Transverse colon (tissue), 4 donors: ENCODE results near the gene SULT1A1. TPM values are rescaled to one million over a fixed set of nuclear protein-coding genes. Genes with fewer than 3 reads are reported as not detected.
"Not testable (repeated sequence)": the region's sequence is repeated elsewhere in the genome, so short reads cannot be mapped to it uniquely, and the experiment has no call there.

Experiments
- DNase-seq: peaks from one replicate; pipeline ENCODE4 v3.0.0-alpha.2; 2019
- H3K27ac ChIP-seq, 4 donors: fragments of 200-600 bp; sonication (generic); 2 replicates each; pipeline ENCODE4 v1.5.1; 2016 to 2018; ENCODE audit warnings: inconsistent platforms in 4 of 4
- H3K27me3 ChIP-seq: fragments of 200-600 bp; sonication (generic); 2 replicates; pipeline ENCODE4 v1.5.1; 2017; ENCODE audit warnings: inconsistent platforms
- H3K36me3 ChIP-seq, 4 donors: fragments of 200-600 bp; sonication (generic); 2 replicates each; pipeline ENCODE4 v1.5.1; 2017 to 2019; ENCODE audit warnings: inconsistent platforms in 4 of 4
- H3K4me1 ChIP-seq, 4 donors: fragments of 200-600 bp; sonication (generic); 2 replicates each; pipeline ENCODE4 v1.5.1; 2017 to 2020; ENCODE audit warnings: inconsistent platforms in 4 of 4
- H3K4me3 ChIP-seq, 4 donors: fragments of 200-600 bp; sonication (generic); 1 replicate in 1 of 4; 2 replicates in 3 of 4; pipeline versions ENCODE4 v1.5.1 to v1.6.1; 2017 to 2019; ENCODE audit warnings: inconsistent platforms in 4 of 4
- H3K9me3 ChIP-seq, 2 donors: fragments of 200-600 bp; sonication (generic); 2 replicates each; pipeline ENCODE4 v1.5.1; 2017 to 2019; ENCODE audit warnings: inconsistent platforms in 2 of 2
- CTCF ChIP-seq, 5 experiments: fragments of 200-600 bp in 3 of 5; fragments of 450-650 bp in 2 of 5; sonication (generic) in 3 of 5; IDR thresholded peaks; 1 replicate in 2 of 5; 2 replicates in 3 of 5; pipeline ENCODE4 v1.5.1; 2016 to 2017; ENCODE audit warnings: antibody characterized with exemption in 5 of 5, inconsistent platforms in 3 of 5, mild to moderate bottlenecking in 2 of 5, moderate library complexity in 1 of 5
- EP300 ChIP-seq: sonication (generic); formaldehyde crosslinking; IDR thresholded peaks from one replicate; pipeline ENCODE4 v1.6.1; 2017; ENCODE audit warnings: antibody characterized with exemption, low read depth
- POLR2A ChIP-seq: fragments of 450-650 bp; IDR thresholded peaks from one replicate; pipeline ENCODE4 v1.6.1; 2016; ENCODE audit warnings: antibody characterized with exemption, mild to moderate bottlenecking, moderate library complexity
- POLR2AphosphoS5 ChIP-seq, 3 donors: sonication (generic); formaldehyde crosslinking; IDR thresholded peaks; one replicate each; pipeline ENCODE4 v1.6.1; 2016; ENCODE audit warnings: antibody characterized with exemption in 3 of 3
- WGBS, 2 donors: methylation state at CpG; one replicate each; pipeline ENCODE4 v1.1.5; 2018; ENCODE audit warnings: low coverage in 1 of 2; 5-methylcytosine and 5-hydroxymethylcytosine counted together
- in situ Hi-C, 4 donors: fragments of 200-750 bp; cut with MboI; loops; one replicate each; pipeline versions ENCODE4 v1.15.0 to v1.15.1; 2017; ENCODE audit warnings: low sequenced_read_pairs in 3 of 4, low pct_ligation_motif_present in 1 of 4, low pct_unique_long_range_greater_than_20kb in 1 of 4
- intact Hi-C: fragments of 100-400 bp; cut with DNase I; formaldehyde crosslinking; loops from one replicate; pipeline ENCODE4 v1.15.1; 2023; ENCODE audit warnings: low total_unique reads
- total RNA-seq, 4 donors: library from RNA; depleted of rRNA; stranded (reverse); fragments of >200 nt; gene quantifications; one replicate each; pipeline ENCODE4 v1.1.0, GENCODE V29; 2016

The SULT1A1 gene
- total RNA-seq, 4 donors from 2014 or later = 137 to 455 (median 280) TPM

- Histone ChIP-seq H3K4me3 (peak overlapping the region; percentile 12 to 67 (median 52)), H3K36me3 (no peaks in the 10 kb centered on the region)
- in situ Hi-C loops = no loop called here
Observed at GRCh38 chr16:28623172-28623711, 13.4 kb upstream of the SULT1A1 start.

GRCh38 chr16:28622532-28623171 lies 12.8 kb upstream of the SULT1A1 start:
- H3K36me3 ChIP-seq, in situ Hi-C loops, H3K9me3 ChIP-seq, DNase-seq, H3K27me3 ChIP-seq, intact Hi-C loops: not testable (repeated sequence)
- peak overlapping the region; percentile 12 to 67 (median 52) for H3K4me3 ChIP-seq
- 40 to 43% methylated on average over 7 to 11 of the region's 24 CpGs for WGBS, 2 donors
- peaks cover 0 to 19% (median 9%) of the 10 kb centered on the region in 4 donors for H3K4me1 ChIP-seq
- peak overlapping the region; percentile 35 to 74 (median 58) for H3K27ac ChIP-seq

More at GRCh38 chr16:28623172-28623711, 13.4 kb upstream of the SULT1A1 start:
- 2% methylated on average over 45 of the region's 68 CpGs; no CpG with 5 or more reads in 1 of the 2 donors for WGBS, 2 donors
- Histone ChIP-seq H3K27me3 (no peaks in the 10 kb centered on the region), H3K9me3 (no peaks in the 10 kb centered on the region), H3K4me1 (peaks cover 0 to 19% (median 9%) of the 10 kb centered on the region in 4 donors), H3K27ac (peak overlapping the region; percentile 35 to 74 (median 58))
- no peak for TF ChIP-seq EP300
- peak; percentile 61 for TF ChIP-seq POLR2A
- TF ChIP-seq CTCF (IDR thresholded peaks at IDR 0.05) = peak in 1 of 5 experiments; percentile 10
- peak in 2 of 3 donors; percentile 13 to 78 for TF ChIP-seq POLR2AphosphoS5 (IDR thresholded peaks at IDR 0.05)
- intact Hi-C loops = no loop called here
- peak; percentile 85 for DNase-seq

- intact Hi-C loops (no loop called here), in situ Hi-C loops (no loop called here)
- no peak for DNase-seq
- Histone ChIP-seq H3K4me1 (peaks cover 0 to 19% (median 9%) of the 10 kb centered on the region in 4 donors), H3K36me3 (no peaks in the 10 kb centered on the region), H3K4me3 (no peak overlapping the region), H3K27ac (no peak overlapping the region), H3K27me3 (no peaks in the 10 kb centered on the region), H3K9me3 (no peaks in the 10 kb centered on the region)
- TF ChIP-seq POLR2A (no peak), CTCF (IDR thresholded peaks at IDR 0.05) (no peak), POLR2AphosphoS5 (IDR thresholded peaks at IDR 0.05) (no peak), EP300 (no peak)
- 72 to 76% methylated on average over 7 of the region's 7 CpGs for WGBS, 2 donors
Observed at GRCh38 chr16:28621481-28622155, 11.8 kb upstream of the SULT1A1 start.

GRCh38 chr16:28620316-28620715 lies 10.5 kb upstream of the SULT1A1 start:
- H3K27ac ChIP-seq, H3K9me3 ChIP-seq, intact Hi-C loops, H3K36me3 ChIP-seq, H3K27me3 ChIP-seq, in situ Hi-C loops, DNase-seq, H3K4me3 ChIP-seq: not testable (repeated sequence)
- 82% methylated on average over 1 of the region's 1 CpG; no CpG with 5 or more reads in 1 of the 2 donors for WGBS, 2 donors
- peaks cover 0 to 19% (median 9%) of the 10 kb centered on the region in 4 donors for H3K4me1 ChIP-seq

- DNase-seq = no peak
- H3K4me1 ChIP-seq = peaks cover 0 to 12% (median 6%) of the 10 kb centered on the region in 4 donors
- H3K27ac ChIP-seq = no peak overlapping the region
- intact Hi-C loops (loop anchor here (5.0 kb wide), 1 partner anchor 131 kb away; no protein-coding TSS in a partner anchor), in situ Hi-C loops (no loop called here)
- no peaks in the 10 kb centered on the region for H3K36me3 ChIP-seq
- H3K9me3 ChIP-seq = no peaks in the 10 kb centered on the region
- no peaks in the 10 kb centered on the region for H3K27me3 ChIP-seq
- H3K4me3 ChIP-seq = no peak overlapping the region
- TF ChIP-seq EP300 (no peak), POLR2AphosphoS5 (IDR thresholded peaks at IDR 0.05) (no peak), POLR2A (no peak), CTCF (IDR thresholded peaks at IDR 0.05) (no peak)
- 14 to 71% methylated on average over 3 to 4 of the region's 4 CpGs for WGBS, 2 donors
Observed at GRCh38 chr16:28617874-28618273, 8.0 kb upstream of the SULT1A1 start.
